GM11168 (cell line): ENCODE data around the gene GGACT.

Experiments
- in situ Hi-C: fragments of 300-500 bp; cut with MboI; formaldehyde crosslinking; loops from one replicate; pipeline ENCODE4 v1.12.0; 2022; ENCODE audit warnings: low sequenced_read_pairs; ENCODE audit not compliant: unreplicated experiment

The GGACT gene

GRCh38 chr13:100520936-100521850 lies 67.4 kb downstream of the GGACT start:
- in situ Hi-C loops: no loop called here

GRCh38 chr13:100519626-100520025 lies 69.0 kb downstream of the GGACT start:
- in situ Hi-C loops: no loop called here

GRCh38 chr13:100518394-100519062 lies 70.1 kb downstream of the GGACT start:
- in situ Hi-C loops: no loop called here

- in situ Hi-C loops: no loop called here
Observed at GRCh38 chr13:100517728-100518127, 70.9 kb downstream of the GGACT start.

- in situ Hi-C loops: no loop called here
Observed at GRCh38 chr13:100517135-100517534, 71.5 kb downstream of the GGACT start.

- in situ Hi-C loops: no loop called here
Observed at GRCh38 chr13:100515410-100515800, 73.2 kb downstream of the GGACT start.

- in situ Hi-C loops: no loop called here
Observed at GRCh38 chr13:100514788-100515409, 73.7 kb downstream of the GGACT start.

GRCh38 chr13:100513987-100514670 lies 74.5 kb downstream of the GGACT start:
- in situ Hi-C loops: no loop called here

- in situ Hi-C loops: no loop called here
Observed at GRCh38 chr13:100513171-100513570, 75.4 kb downstream of the GGACT start.

GRCh38 chr13:100512422-100512821 lies 76.2 kb downstream of the GGACT start:
- in situ Hi-C loops: no loop called here

GRCh38 chr13:100511466-100511865 lies 77.1 kb downstream of the GGACT start:
- in situ Hi-C loops: no loop called here

GRCh38 chr13:100510208-100510957 lies 78.2 kb downstream of the GGACT start:
- in situ Hi-C loops: no loop called here

GRCh38 chr13:100508996-100509395 lies 79.6 kb downstream of the GGACT start:
- in situ Hi-C loops: no loop called here

GRCh38 chr13:100508455-100508854 lies 80.1 kb downstream of the GGACT start:
- in situ Hi-C loops: no loop called here

- in situ Hi-C loops: no loop called here
Observed at GRCh38 chr13:100506600-100507422, 81.8 kb downstream of the GGACT start.

- in situ Hi-C loops: no loop called here
Observed at GRCh38 chr13:100506154-100506553, 82.4 kb downstream of the GGACT start.

- in situ Hi-C loops: no loop called here
Observed at GRCh38 chr13:100503622-100504021, 85.0 kb downstream of the GGACT start.

GRCh38 chr13:100502446-100502845 lies 86.1 kb downstream of the GGACT start:
- in situ Hi-C loops: no loop called here

GRCh38 chr13:100497389-100497788 lies 91.2 kb downstream of the GGACT start:
- in situ Hi-C loops: no loop called here
